Gastroesophageal sphincter (tissue), 4 donors: ENCODE results near the gene LIMS2. TPM values are rescaled to one million over a fixed set of nuclear protein-coding genes. Genes with fewer than 3 reads are reported as not detected.

Experiments used
- ATAC-seq: fragments of 150-250 bp; one replicate; pipeline ENCODE4 v1.9.1; 2016; ENCODE audit warnings: mild to moderate bottlenecking, moderate library complexity
- H3K27ac ChIP-seq, 4 donors: fragments of 200-600 bp; sonication (generic) in 3 of 4; 1 replicate in 3 of 4; 2 replicates in 1 of 4; pipeline ENCODE4 v1.5.1; 2016 to 2019
- H3K27me3 ChIP-seq: fragments of 200-600 bp; sonication (generic); one replicate; pipeline ENCODE4 v1.5.1; 2019
- H3K36me3 ChIP-seq, 2 donors: fragments of 200-600 bp; sonication (generic); one replicate each; pipeline ENCODE4 v1.5.1; 2019; ENCODE audit warnings: control low read depth in 1 of 2
- H3K4me1 ChIP-seq, 3 donors: fragments of 200-600 bp; sonication (generic); 1 replicate in 2 of 3; 2 replicates in 1 of 3; pipeline ENCODE4 v1.5.1; 2016 to 2019; ENCODE audit warnings: control low read depth in 2 of 3
- H3K4me3 ChIP-seq, 2 donors: fragments of 200-600 bp; sonication (generic); one replicate each; pipeline ENCODE4 v1.5.1; 2019; ENCODE audit warnings: mild to moderate bottlenecking in 1 of 2, moderate library complexity in 1 of 2
- H3K9me3 ChIP-seq, 3 donors: fragments of 200-600 bp; sonication (generic); one replicate each; pipeline ENCODE4 v1.5.1; 2017 to 2019; ENCODE audit warnings: control low read depth in 2 of 3
- EP300 ChIP-seq: sonication (generic); formaldehyde crosslinking; IDR thresholded peaks from one replicate; pipeline ENCODE4 v1.6.1; 2017; ENCODE audit warnings: antibody characterized with exemption, mild to moderate bottlenecking
- POLR2A ChIP-seq, 2 donors: fragments of 450-650 bp; IDR thresholded peaks; one replicate each; pipeline ENCODE4 v1.6.1; 2017; ENCODE audit warnings: antibody characterized with exemption in 2 of 2, mild to moderate bottlenecking in 2 of 2, moderate library complexity in 1 of 2
- POLR2AphosphoS5 ChIP-seq: sonication (generic); formaldehyde crosslinking; IDR thresholded peaks from one replicate; pipeline ENCODE4 v1.6.1; 2017; ENCODE audit warnings: antibody characterized with exemption
- WGBS, 2 donors: methylation state at CpG; one replicate each; pipeline ENCODE4 v1.1.5; 2018; ENCODE audit warnings: low coverage in 1 of 2; 5-methylcytosine and 5-hydroxymethylcytosine counted together
- total RNA-seq, 4 donors: library from RNA; depleted of rRNA; stranded (reverse); fragments of >200 nt; gene quantifications; one replicate each; pipeline ENCODE4 v1.1.0, GENCODE V29; 2016
- TF ChIP-seq, protein P1 (sequence below), 4 experiments: fragments of 200-600 bp in 2 of 4; fragments of 450-650 bp in 2 of 4; sonication (generic) in 1 of 4; IDR thresholded peaks; one replicate each; pipeline ENCODE4 v1.5.1; 2017 to 2019; ENCODE audit warnings: antibody characterized with exemption in 4 of 4, mild to moderate bottlenecking in 2 of 4, moderate library complexity in 2 of 4

Gene LIMS2
- total RNA-seq, 4 donors from 2014 or later, result 81.4 to 275 (median 124) TPM

DNA sequence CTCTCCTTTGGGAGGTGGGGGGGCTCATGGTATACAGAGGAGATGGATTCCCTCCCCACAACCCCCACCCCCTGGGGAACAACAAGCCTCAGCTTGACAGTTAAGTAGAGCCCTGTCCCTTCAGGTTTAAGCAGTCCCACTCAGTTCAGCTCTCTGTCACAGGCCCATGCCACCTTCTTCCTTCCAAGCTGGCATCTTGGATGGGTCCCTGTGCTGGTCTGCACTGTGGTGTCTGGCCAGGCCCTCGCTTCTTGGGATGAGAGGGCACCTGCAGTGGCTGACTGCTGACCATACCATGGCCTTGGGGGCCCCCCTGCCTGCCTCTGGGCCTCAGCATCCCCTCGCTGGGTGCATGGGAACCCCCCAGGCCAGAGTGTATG lies 49.8 kb downstream of the LIMS2 start:
- WGBS, 2 donors, result no CpG with 5 or more reads among the region's 2 CpGs
- H3K9me3 ChIP-seq, result no peaks in the 10 kb centered on the region
- H3K27me3 ChIP-seq, result peaks cover 72% of the 10 kb centered on the region
- no peaks in the 10 kb centered on the region for H3K36me3 ChIP-seq
- ATAC-seq, result no peak
- TF ChIP-seq POLR2AphosphoS5, result no peak
- TF ChIP-seq, protein P1, sequence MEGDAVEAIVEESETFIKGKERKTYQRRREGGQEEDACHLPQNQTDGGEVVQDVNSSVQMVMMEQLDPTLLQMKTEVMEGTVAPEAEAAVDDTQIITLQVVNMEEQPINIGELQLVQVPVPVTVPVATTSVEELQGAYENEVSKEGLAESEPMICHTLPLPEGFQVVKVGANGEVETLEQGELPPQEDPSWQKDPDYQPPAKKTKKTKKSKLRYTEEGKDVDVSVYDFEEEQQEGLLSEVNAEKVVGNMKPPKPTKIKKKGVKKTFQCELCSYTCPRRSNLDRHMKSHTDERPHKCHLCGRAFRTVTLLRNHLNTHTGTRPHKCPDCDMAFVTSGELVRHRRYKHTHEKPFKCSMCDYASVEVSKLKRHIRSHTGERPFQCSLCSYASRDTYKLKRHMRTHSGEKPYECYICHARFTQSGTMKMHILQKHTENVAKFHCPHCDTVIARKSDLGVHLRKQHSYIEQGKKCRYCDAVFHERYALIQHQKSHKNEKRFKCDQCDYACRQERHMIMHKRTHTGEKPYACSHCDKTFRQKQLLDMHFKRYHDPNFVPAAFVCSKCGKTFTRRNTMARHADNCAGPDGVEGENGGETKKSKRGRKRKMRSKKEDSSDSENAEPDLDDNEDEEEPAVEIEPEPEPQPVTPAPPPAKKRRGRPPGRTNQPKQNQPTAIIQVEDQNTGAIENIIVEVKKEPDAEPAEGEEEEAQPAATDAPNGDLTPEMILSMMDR (IDR thresholded peaks at IDR 0.05), result no peak
- no peak for TF ChIP-seq POLR2A (IDR thresholded peaks at IDR 0.05)
- TF ChIP-seq EP300, result no peak
- no peak overlapping the region for H3K27ac ChIP-seq
- H3K4me1 ChIP-seq, result peaks cover 0 to 10% (median 0%) of the 10 kb centered on the region in 3 donors
- H3K4me3 ChIP-seq, result no peak overlapping the region

DNA sequence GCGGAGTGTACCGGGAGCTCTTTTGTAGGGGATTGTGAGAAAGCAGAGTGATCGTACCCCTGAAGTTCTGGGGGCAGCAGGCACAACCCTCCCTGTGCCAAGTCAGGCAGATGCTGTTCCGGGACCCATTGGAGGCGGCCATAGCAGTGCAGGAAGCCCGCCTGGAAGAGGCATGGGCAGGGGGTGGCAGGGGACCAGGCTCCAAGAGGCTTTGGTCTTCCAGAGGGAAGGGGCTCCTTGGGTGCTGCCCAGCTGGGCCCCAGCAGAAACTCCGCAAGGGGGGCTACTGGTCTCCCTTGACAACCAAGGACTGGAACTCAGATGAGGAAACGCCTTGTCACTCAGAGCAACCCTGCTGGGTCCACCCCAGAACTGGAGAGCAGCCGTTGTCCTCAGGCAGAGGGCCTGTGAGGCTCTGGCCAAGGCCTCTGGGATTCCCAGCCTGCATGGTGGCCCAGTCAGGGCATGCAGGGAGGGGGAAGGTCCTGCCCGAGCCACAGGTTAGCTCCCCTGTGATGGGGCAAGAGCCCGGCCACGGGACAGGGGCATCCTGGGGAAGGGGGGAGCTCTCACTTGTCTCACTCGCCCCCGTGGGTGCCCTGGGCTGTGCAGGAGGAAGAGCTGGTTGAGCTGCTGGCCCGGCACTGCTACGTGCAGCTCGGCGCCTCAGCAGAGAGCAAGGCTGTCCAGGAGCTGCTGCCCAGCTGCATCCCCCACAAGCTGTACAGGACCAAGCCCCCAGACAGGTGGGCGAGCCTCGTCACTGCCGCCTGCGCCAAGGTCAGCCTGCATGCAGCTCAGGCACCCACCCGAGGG lies 50.4 kb downstream of the LIMS2 start:
- no peak for ATAC-seq
- H3K9me3 ChIP-seq, result no peaks in the 10 kb centered on the region
- H3K27me3 ChIP-seq, result peaks cover 77% of the 10 kb centered on the region
- WGBS, 2 donors, result 90% methylated on average over 2 of the region's 23 CpGs; no CpG with 5 or more reads in 1 of the 2 donors
- TF ChIP-seq POLR2AphosphoS5, result no peak
- TF ChIP-seq, protein P1 (IDR thresholded peaks at IDR 0.05), result no peak
- TF ChIP-seq POLR2A (IDR thresholded peaks at IDR 0.05), result no peak
- TF ChIP-seq EP300, result no peak
- H3K4me3 ChIP-seq, result no peak overlapping the region
- no peak overlapping the region for H3K27ac ChIP-seq
- H3K36me3 ChIP-seq, result no peaks in the 10 kb centered on the region
- peaks cover 0 to 4% (median 0%) of the 10 kb centered on the region in 3 donors for H3K4me1 ChIP-seq

DNA sequence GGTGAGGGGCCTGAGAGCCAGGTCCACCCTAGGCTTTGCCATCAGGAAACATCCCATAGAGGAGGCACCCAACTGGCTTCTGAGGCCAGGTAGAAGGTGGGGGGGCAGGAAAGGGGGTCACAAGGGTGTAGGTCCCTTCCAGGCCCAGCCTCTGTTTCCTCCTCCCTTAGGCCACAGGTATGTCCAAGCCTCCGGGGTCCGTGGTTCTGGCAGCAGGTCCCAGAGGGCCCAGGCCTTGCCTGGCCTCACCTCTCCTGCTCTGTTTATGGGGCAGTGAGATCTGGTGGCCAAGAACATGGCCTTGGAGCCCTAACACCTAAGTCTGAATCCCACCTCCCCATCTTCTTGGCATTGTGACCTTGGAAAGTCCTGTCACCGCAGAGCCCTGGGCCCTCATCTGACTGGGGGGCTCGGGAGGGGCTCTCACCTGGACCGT lies 51.0 kb downstream of the LIMS2 start:
- no peak for TF ChIP-seq EP300
- TF ChIP-seq, protein P1 (IDR thresholded peaks at IDR 0.05), result no peak
- no peak for TF ChIP-seq POLR2A (IDR thresholded peaks at IDR 0.05)
- no peak for TF ChIP-seq POLR2AphosphoS5
- ATAC-seq, result no peak
- no peak overlapping the region for H3K27ac ChIP-seq
- peaks cover 81% of the 10 kb centered on the region for H3K27me3 ChIP-seq
- no CpG with 5 or more reads among the region's 5 CpGs for WGBS, 2 donors
- no peak overlapping the region for H3K4me3 ChIP-seq
- H3K9me3 ChIP-seq, result no peaks in the 10 kb centered on the region
- H3K36me3 ChIP-seq, result no peaks in the 10 kb centered on the region
- H3K4me1 ChIP-seq, result no peaks in the 10 kb centered on the region

DNA sequence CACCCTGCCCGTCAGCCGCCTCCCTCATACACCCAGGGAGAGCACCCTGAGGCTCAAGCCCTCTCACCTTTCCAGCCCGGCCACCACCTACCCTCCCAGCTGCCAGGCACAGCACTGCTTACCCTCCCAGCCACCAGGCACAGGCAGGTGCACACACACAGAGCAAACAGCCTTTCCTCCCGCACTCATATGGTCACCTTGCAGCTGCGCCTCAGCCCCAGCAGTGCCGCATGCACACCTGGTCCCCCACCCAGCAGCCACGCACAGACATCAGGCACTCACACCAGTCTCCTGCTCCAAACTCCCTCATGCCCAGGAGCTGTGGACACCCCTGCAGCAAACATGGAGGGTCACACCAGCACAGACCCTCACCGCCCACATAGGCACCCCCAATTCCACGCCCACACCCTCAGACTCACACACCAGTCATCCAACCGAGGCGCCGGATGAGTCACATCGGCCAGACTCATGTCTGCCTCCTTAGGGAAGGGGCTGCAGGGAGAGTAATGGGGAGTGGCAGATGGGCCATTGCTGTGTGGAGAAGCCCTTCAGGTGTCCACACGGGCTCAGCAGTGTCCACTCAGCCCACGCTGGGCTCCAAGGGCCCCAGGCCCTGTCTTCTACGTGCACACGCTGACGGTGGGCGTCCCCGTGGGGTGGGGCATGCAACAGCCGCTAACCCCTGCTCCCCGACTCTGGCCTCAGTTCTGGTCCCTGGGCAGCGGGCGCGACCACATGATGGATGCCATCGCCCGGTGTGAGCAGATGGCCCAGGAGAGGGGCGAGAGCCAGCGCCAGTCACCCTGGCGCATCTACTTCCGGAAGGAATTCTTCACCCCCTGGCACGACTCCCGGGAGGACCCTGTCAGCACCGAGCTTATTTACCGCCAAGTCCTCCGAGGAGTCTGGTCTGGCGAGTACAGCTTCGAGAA lies 51.7 kb downstream of the LIMS2 start:
- no peak overlapping the region for H3K27ac ChIP-seq
- no peak for ATAC-seq
- peaks cover 79% of the 10 kb centered on the region for H3K27me3 ChIP-seq
- WGBS, 2 donors, result 94% methylated on average over 3 of the region's 38 CpGs; no CpG with 5 or more reads in 1 of the 2 donors
- no peaks in the 10 kb centered on the region for H3K9me3 ChIP-seq
- TF ChIP-seq, protein P1 (IDR thresholded peaks at IDR 0.05), result no peak
- TF ChIP-seq POLR2A (IDR thresholded peaks at IDR 0.05), result no peak
- TF ChIP-seq POLR2AphosphoS5, result no peak
- no peak for TF ChIP-seq EP300
- H3K4me1 ChIP-seq, result no peaks in the 10 kb centered on the region
- no peak overlapping the region for H3K4me3 ChIP-seq
- H3K36me3 ChIP-seq, result no peaks in the 10 kb centered on the region
